ENCODE measurements around the gene ZNRF2. TPM values are rescaled to one million over a fixed set of nuclear protein-coding genes. Genes with fewer than 3 reads are reported as not detected.

The ZNRF2 gene
- total RNA-seq, 1 donor from 2014 or later = 37.7 TPM

DNA sequence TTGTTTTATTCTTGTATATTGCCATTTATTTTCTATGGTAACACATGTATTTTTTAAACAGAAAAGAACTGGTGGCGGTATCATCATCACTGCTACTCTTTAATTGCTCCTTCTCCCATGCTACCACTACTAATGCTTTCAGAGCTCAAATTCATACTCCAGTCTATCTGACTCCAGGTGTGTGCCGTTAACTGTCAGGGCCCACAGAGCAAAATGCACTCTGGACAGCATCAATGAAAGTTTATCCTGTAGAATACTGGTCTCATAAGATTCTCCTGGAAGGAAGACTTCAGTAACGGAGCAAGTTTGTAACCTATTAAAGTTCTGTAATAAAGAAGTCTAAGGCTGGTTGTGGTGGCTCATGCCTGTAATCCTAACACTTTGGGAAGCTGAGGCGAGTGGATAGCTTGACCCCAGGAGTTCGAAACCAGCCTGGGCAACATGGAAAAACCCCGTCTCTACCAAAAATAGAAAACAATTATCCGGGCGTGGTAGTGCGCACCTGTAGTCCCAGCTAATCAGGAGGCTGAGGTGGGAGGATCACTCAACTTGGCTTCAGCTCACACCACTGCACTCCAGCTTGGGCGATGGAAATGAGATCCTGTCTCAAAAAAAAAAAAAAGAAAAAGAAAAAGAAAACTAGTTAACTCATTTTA is 18.4 kb downstream of the ZNRF2 start:
- no peak for TF ChIP-seq EZH2 (IDR thresholded peaks at IDR 0.05)
- TF ChIP-seq EZH2phosphoT487 (IDR thresholded peaks at IDR 0.05) = no peak
- Histone ChIP-seq H3K27me3 (no peaks in the 10 kb centered on the region), H3K79me2 (ENCODE audit: low read depth) (peaks cover 100% of the 10 kb centered on the region), H3K36me3 (no peaks in the 10 kb centered on the region), H3K9me3 (ENCODE audit: low read depth) (no peaks in the 10 kb centered on the region), H4K20me1 (ENCODE audit: low read depth) (peaks cover 46% of the 10 kb centered on the region), H3K4me2 (no peak overlapping the region), H3K9ac (no peak overlapping the region), H2AFZ (replicated peaks) (no peak overlapping the region), H3K27ac (no peak overlapping the region), H3K4me3 (no peak overlapping the region), H3K4me1 (peaks cover 26% of the 10 kb centered on the region), H3F3A (ENCODE audit: low read depth) (no peaks in the 10 kb centered on the region)
- no peak for DNase-seq (ENCODE audit: low spot score)
- Mint-ChIP-seq H3K27ac (no peak overlapping the region), H3K4me1 (no peaks in the 10 kb centered on the region), H3K36me3 (no peaks in the 10 kb centered on the region), H3K27me3 (ENCODE audit: insufficient read depth, low read depth) (no peaks in the 10 kb centered on the region), H3K9me3 (no peaks in the 10 kb centered on the region), H3K4me3 (no peak overlapping the region)

GRCh38 chr7:30303312-30304039 is 19.1 kb downstream of the ZNRF2 start:
- Histone ChIP-seq H2AFZ (replicated peaks) (no peak overlapping the region), H3K9me3 (ENCODE audit: low read depth) (no peaks in the 10 kb centered on the region), H4K20me1 (ENCODE audit: low read depth) (peaks cover 50% of the 10 kb centered on the region), H3F3A (ENCODE audit: low read depth) (no peaks in the 10 kb centered on the region), H3K9ac (no peak overlapping the region), H3K27me3 (no peaks in the 10 kb centered on the region), H3K36me3 (no peaks in the 10 kb centered on the region), H3K27ac (no peak overlapping the region), H3K79me2 (ENCODE audit: low read depth) (peaks cover 100% of the 10 kb centered on the region), H3K4me2 (no peak overlapping the region), H3K4me3 (no peak overlapping the region), H3K4me1 (peaks cover 33% of the 10 kb centered on the region)
- no peak for DNase-seq (ENCODE audit: low spot score)
- no peaks in the 10 kb centered on the region for H3K4me1 Mint-ChIP-seq
- H3K27me3 Mint-ChIP-seq (ENCODE audit: insufficient read depth, low read depth) = no peaks in the 10 kb centered on the region
- H3K27ac Mint-ChIP-seq = no peak overlapping the region
- H3K9me3 Mint-ChIP-seq = no peaks in the 10 kb centered on the region
- H3K36me3 Mint-ChIP-seq = no peaks in the 10 kb centered on the region
- TF ChIP-seq EZH2 (IDR thresholded peaks at IDR 0.05) (no peak), EZH2phosphoT487 (IDR thresholded peaks at IDR 0.05) (no peak)
- TF ChIP-seq, protein P1, sequence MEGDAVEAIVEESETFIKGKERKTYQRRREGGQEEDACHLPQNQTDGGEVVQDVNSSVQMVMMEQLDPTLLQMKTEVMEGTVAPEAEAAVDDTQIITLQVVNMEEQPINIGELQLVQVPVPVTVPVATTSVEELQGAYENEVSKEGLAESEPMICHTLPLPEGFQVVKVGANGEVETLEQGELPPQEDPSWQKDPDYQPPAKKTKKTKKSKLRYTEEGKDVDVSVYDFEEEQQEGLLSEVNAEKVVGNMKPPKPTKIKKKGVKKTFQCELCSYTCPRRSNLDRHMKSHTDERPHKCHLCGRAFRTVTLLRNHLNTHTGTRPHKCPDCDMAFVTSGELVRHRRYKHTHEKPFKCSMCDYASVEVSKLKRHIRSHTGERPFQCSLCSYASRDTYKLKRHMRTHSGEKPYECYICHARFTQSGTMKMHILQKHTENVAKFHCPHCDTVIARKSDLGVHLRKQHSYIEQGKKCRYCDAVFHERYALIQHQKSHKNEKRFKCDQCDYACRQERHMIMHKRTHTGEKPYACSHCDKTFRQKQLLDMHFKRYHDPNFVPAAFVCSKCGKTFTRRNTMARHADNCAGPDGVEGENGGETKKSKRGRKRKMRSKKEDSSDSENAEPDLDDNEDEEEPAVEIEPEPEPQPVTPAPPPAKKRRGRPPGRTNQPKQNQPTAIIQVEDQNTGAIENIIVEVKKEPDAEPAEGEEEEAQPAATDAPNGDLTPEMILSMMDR (IDR thresholded peaks at IDR 0.05) = no peak
- no peak overlapping the region for H3K4me3 Mint-ChIP-seq

DNA sequence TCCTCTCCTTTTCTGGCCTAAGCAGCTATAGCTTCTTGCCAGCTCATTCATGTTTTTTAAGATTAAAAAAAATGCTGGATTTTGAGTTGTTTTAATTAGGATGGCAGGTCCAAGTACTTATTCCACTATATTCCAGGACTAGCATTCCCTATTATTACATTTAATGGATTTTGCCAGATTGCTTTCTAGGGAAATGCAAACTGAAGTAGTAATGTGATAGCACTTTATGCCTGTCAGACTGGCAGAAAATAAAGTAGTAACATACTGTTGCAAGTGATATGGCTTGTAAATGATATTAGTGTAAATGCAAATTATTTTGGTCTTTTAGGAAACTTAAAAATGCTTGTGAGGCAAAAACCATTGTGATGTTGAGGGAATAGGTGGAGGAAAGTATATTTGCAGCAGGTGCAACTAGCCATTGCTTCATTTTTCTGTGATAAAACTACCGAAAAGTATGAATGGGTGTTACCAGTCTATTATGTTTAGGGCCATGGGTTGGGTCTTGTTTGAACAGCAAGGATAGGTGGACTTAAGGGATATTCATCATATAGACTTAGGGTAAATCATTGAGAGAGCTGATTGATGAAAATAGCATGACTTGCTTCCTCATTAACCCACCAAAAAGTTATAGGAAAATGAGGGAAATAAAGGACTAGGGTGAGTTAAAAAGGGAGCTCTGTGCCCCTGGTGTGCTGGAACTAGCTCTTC is 19.9 kb downstream of the ZNRF2 start:
- H3K9me3 Mint-ChIP-seq = no peaks in the 10 kb centered on the region
- no peak overlapping the region for H3K27ac ChIP-seq
- H3K9me3 ChIP-seq (ENCODE audit: low read depth) = no peaks in the 10 kb centered on the region
- no peaks in the 10 kb centered on the region for H3F3A ChIP-seq (ENCODE audit: low read depth)
- TF ChIP-seq EZH2phosphoT487 (IDR thresholded peaks at IDR 0.05) = no peak
- TF ChIP-seq, protein P1 (IDR thresholded peaks at IDR 0.05) = no peak
- TF ChIP-seq EZH2 (IDR thresholded peaks at IDR 0.05) = no peak
- no peaks in the 10 kb centered on the region for H3K27me3 ChIP-seq
- H4K20me1 ChIP-seq (ENCODE audit: low read depth) = peaks cover 58% of the 10 kb centered on the region
- H3K27me3 Mint-ChIP-seq (ENCODE audit: insufficient read depth, low read depth) = no peaks in the 10 kb centered on the region
- no peak overlapping the region for H3K9ac ChIP-seq
- no peak overlapping the region for H3K4me3 Mint-ChIP-seq
- no peak for DNase-seq (ENCODE audit: low spot score)
- H3K4me1 ChIP-seq = peaks cover 36% of the 10 kb centered on the region
- no peaks in the 10 kb centered on the region for H3K36me3 ChIP-seq
- no peaks in the 10 kb centered on the region for H3K4me1 Mint-ChIP-seq
- H2AFZ ChIP-seq (replicated peaks) = no peak overlapping the region
- H3K36me3 Mint-ChIP-seq = no peaks in the 10 kb centered on the region
- H3K4me2 ChIP-seq = no peak overlapping the region
- no peak overlapping the region for H3K27ac Mint-ChIP-seq
- H3K79me2 ChIP-seq (ENCODE audit: low read depth) = peaks cover 100% of the 10 kb centered on the region
- H3K4me3 ChIP-seq = no peak overlapping the region

All from neural progenitor cell (in vitro differentiated cells).